GM18517 (cell line): ENCODE measurements around the gene B4GALNT4.
"Not testable (repeated sequence)": the region's sequence is repeated elsewhere in the genome, so short reads cannot be mapped to it uniquely, and the experiment has no call there.

Experiments
- ATAC-seq: cut with Tn5 transposase; IDR thresholded peaks from one replicate; pipeline ENCODE4 v1.9.1; 2021; ENCODE audit warnings: mild to moderate bottlenecking, moderate library complexity; ENCODE audit not compliant: unreplicated experiment

B4GALNT4 gene

GRCh38 chr11:334264-334994 lies 34.9 kb upstream of the B4GALNT4 start:
- no peak for ATAC-seq

- no peak for ATAC-seq
Measured at GRCh38 chr11:335779-336658, 33.3 kb upstream of the B4GALNT4 start.

DNA sequence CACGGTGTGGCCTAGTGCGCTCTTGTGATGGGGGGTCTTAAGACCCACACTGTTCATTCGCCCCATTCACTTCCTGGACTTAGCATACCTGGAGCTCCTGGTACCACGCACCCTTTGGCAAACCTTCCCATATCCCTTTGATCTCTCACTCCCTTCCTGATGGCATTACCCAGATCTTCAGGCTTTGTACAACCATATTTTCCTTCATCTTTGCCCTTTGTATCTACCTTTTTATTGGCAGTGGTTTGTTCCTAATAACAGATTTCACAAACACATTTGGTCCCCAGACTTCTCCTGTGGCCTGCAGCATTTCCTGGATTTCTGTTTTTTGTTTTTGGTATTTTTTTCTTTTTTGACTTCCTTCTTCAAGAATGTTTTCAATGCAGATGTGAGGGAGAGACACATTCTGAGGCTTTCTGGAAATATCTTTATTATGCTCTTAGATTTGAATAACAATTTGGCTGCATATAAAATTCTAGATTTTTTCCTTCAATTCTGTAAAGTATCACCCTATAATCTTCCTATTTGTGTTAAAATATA lies 32.6 kb upstream of the B4GALNT4 start:
- ATAC-seq: no peak

DNA sequence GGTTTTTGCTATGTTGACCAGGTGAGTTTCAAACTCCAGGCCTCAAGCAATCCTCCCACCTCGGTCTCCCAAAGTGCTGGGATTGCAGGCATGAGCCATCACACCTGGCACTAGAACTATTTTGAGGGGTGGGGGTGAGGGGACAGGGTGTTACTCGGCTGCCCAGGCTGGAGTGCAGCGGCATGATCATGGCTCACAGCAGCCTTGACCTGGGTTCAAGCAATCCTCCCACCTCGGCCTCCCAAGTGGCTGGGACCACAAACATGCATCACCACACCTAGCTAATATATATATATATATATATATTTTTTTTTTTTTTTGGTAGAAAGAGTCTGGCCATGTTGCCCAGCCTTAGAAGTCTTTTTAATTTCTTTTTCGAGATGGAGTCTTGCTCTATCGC lies 31.6 kb upstream of the B4GALNT4 start:
- ATAC-seq: no peak

GRCh38 chr11:339963-340362 lies 29.3 kb upstream of the B4GALNT4 start:
- ATAC-seq: no peak

- ATAC-seq: no peak
Measured at GRCh38 chr11:340539-341512, 28.5 kb upstream of the B4GALNT4 start.

- no peak for ATAC-seq
Measured at GRCh38 chr11:342328-342727, 27.0 kb upstream of the B4GALNT4 start.

- ATAC-seq: no peak
Measured at GRCh38 chr11:344836-345578, 24.3 kb upstream of the B4GALNT4 start.

DNA sequence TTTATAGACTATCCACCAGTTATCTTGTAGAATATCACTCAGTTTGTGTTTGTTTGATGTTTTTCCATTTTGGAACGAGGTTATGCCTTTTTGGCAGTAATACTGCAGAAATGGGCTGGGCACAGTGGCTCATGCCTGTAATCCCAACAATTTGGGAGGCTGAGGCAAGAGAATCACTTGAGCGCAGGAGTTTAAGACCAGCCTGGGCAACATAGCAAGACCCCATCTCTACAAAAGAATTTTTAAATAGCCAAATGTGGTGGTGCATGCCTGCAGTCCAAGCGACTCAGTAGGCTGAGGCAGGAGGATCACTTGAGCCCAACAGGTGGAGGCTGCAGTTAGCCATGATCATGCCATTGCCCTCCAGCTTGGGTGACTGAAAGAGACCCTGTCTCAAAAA lies 22.8 kb upstream of the B4GALNT4 start:
- no peak for ATAC-seq

DNA sequence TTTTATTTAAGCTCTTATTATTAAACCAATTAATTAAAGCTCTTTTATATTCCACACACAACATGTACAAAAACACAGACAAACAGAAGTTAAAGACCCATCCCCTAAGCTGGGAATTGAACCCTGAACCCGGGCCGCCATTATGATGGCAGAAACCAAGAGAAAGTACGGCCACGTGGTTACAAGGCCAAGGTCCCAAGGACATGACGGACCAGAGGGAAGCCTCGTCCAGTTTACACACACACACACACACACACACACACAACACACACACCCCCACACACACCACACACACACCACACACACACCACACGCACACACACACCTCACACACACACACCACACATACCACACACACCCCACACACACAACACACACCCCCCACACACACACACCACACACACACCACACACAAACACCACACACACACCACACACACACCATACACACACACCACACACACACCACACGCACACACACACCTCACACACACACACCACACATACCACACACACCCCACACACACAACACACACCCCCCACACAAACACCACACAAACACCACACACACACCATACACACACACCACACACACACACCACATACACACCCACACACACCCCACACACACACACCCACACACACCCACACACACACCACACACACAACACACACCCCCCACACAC lies 19.9 kb upstream of the B4GALNT4 start:
- ATAC-seq: not testable (repeated sequence)

DNA sequence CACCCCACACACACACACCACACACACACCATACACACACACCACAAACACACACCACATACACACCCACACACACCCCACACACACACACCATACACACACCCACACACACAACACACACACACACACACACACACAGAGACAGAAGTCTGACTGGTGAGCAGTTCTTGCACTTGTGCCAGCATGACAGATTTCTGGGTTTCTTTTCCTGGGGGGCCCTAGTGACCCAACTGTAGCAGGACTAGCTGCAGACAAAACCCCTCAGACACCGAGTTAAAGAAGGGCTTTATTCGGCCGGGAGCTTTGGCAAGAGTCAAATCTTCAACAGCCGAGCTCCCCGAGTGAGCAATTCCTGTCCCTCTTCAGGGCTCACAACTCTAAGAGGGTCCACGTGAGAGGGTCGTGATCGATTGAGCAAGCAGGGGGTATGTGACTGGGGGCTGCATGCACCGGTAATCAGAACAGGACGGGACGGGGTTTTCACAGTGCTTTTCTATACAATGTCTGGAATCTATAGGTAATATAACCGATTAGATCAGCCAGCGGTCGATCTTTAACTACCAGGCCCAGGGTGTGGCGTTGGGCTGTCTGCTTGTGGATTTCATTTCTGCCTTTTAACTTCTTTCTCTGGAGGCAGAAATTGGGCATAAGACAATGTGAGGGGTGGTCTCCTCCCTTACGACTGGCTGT lies 19.1 kb upstream of the B4GALNT4 start:
- ATAC-seq: not testable (repeated sequence)

DNA sequence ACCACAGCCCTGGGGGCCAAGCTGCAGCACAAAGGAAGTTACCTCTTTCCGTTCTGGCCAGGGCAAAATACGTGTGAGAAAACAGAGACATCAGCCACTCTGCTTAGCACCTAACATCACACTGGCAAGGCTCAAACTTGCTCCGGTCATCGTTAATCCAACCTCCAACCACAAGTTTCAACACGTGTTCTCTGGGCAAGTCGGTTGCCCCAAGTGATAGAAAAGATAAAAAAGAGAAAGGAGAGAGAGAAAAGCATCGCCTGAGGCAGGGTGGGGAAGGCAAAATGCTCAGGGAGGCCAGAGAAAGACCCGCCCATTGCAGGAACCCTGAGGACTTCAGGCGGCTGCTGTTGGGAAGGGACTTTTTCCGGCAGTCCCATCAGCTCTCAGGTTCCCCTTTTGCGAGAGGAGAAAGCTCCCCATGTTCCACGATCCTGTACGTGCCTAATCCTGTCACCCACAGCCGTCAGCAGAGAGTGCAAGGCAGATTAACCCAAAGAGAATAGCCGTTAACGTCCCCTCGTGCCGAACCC lies 18.5 kb upstream of the B4GALNT4 start:
- no peak for ATAC-seq

DNA sequence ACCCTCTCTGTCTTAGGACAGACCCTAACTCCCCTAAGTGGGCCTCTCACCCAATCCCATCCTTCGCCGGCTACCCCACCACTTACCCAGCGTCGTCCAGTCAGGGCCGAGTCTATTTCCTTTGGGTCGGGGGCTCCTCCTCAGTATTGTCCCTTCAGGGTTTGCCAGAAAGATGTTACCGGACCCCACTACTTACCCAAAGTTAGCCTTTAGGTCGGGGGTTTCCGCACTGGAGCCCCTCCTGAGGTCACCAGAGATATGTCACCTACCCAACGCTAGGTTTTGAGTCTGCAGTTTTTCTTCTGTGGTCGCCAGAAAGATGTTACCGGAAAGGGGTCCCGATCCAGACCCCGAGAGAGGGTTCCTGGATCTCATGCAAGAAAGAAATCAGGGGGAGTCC lies 17.9 kb upstream of the B4GALNT4 start:
- no peak for ATAC-seq

DNA sequence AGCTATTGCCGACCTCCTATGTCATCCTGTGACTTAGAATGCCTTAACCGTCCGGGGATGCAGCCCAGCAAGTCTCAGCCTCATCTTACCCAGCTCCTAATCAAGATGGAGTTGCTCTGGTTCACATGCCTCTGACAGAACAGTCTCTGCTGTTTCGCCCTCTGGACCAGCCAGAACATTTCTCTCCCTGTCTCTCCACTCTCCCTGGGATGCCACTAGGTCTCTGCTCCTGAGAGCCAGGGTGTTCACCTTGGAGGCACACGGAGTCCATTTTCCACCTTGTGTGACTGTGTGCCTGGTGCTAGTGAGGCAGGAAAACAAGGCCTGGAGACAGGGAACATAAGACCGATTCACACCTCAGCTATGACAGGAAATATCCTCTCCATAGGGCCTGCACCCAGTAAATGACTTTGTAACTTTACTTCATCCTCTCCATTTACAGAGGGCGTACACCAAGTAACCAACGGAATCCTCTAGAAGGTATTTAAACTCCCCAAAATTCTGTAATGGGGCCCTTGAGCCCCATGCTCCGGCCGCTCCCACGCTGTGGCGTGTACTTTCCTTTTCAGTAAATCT lies 16.8 kb upstream of the B4GALNT4 start:
- no peak for ATAC-seq

GRCh38 chr11:353179-353873 lies 16.0 kb upstream of the B4GALNT4 start:
- ATAC-seq: no peak

- no peak for ATAC-seq
Measured at GRCh38 chr11:355581-356458, 13.5 kb upstream of the B4GALNT4 start.

GRCh38 chr11:356610-357009 lies 12.7 kb upstream of the B4GALNT4 start:
- no peak for ATAC-seq
